ENCODE measurements around the gene PPP1R13B.

PPP1R13B gene

GRCh38 chr14:103725739-103726395 lies 121.5 kb downstream of the PPP1R13B start:
- DNase-seq: no peak

GRCh38 chr14:103725001-103725682 lies 122.2 kb downstream of the PPP1R13B start:
- no peak for DNase-seq

- DNase-seq: no peak
Measured at GRCh38 chr14:103724116-103724515, 123.3 kb downstream of the PPP1R13B start.

GRCh38 chr14:103723748-103724081 lies 123.7 kb downstream of the PPP1R13B start:
- DNase-seq: no peak

GRCh38 chr14:103721334-103722120 lies 125.8 kb downstream of the PPP1R13B start:
- no peak for DNase-seq

GRCh38 chr14:103719751-103720150 lies 127.6 kb downstream of the PPP1R13B start:
- DNase-seq: no peak

GRCh38 chr14:103718572-103718971 lies 128.8 kb downstream of the PPP1R13B start:
- DNase-seq: no peak

GRCh38 chr14:103716899-103717411 lies 130.4 kb downstream of the PPP1R13B start:
- no peak for DNase-seq

- no peak for DNase-seq
Measured at GRCh38 chr14:103716091-103716801, 131.1 kb downstream of the PPP1R13B start.

- peak; percentile 98 to 99 for DNase-seq
Measured at GRCh38 chr14:103715052-103716000, 132.0 kb downstream of the PPP1R13B start, which contains the start of the genes XRCC3 and ZFYVE21. Gene XRCC3 (minus strand): TSS chr14:103715451. CDS start chr14:103711087, 4,364 bp downstream. Gene ZFYVE21 (plus strand): TSS chr14:103715810. CDS start chr14:103715842, 32 bp downstream.

- no peak for DNase-seq
Measured at GRCh38 chr14:103714063-103714724, 133.2 kb downstream of the PPP1R13B start.

- DNase-seq: no peak
Measured at GRCh38 chr14:103713304-103714062, 133.9 kb downstream of the PPP1R13B start.

GRCh38 chr14:103712633-103713247 lies 134.6 kb downstream of the PPP1R13B start:
- no peak for DNase-seq

GRCh38 chr14:103711516-103712431 lies 135.6 kb downstream of the PPP1R13B start:
- no peak for DNase-seq

- DNase-seq: no peak
Measured at GRCh38 chr14:103710771-103711377, 136.5 kb downstream of the PPP1R13B start.

GRCh38 chr14:103709814-103710213 lies 137.6 kb downstream of the PPP1R13B start:
- no peak for DNase-seq

- DNase-seq: no peak
Measured at GRCh38 chr14:103708750-103709187, 138.6 kb downstream of the PPP1R13B start.
